Uterus (tissue), 4 donors: Measurements from ENCODE around the gene ACSBG1. TPM values are rescaled to one million over a fixed set of nuclear protein-coding genes. Genes with fewer than 3 reads are reported as not detected.

ENCODE experiments used
- DNase-seq, 2 donors: peaks; one replicate each; pipeline ENCODE4 v3.0.0-alpha.2; 2019 to 2020
- H3K27ac ChIP-seq, 2 donors: fragments of 200-600 bp; sonication (generic); 1 replicate in 1 of 2; 2 replicates in 1 of 2; pipeline ENCODE4 v1.5.1; 2016 to 2018
- H3K27me3 ChIP-seq, 2 donors: fragments of 200-600 bp; sonication (generic); one replicate each; pipeline ENCODE4 v1.5.1; 2018 to 2019; ENCODE audit warnings: control low read depth in 1 of 2
- H3K36me3 ChIP-seq, 2 donors: fragments of 200-600 bp; sonication (generic); one replicate each; pipeline ENCODE4 v1.5.1; 2019; ENCODE audit warnings: control low read depth in 1 of 2
- H3K4me1 ChIP-seq, 2 donors: fragments of 200-600 bp; sonication (generic); one replicate each; pipeline ENCODE4 v1.5.1; 2018 to 2019; ENCODE audit warnings: control low read depth in 1 of 2
- H3K4me3 ChIP-seq, 2 donors: fragments of 200-600 bp; sonication (generic); 1 replicate in 1 of 2; 2 replicates in 1 of 2; pipeline ENCODE4 v1.5.1; 2018 to 2019; ENCODE audit warnings: mild to moderate bottlenecking in 1 of 2
- H3K9me3 ChIP-seq, 2 donors: fragments of 200-600 bp; sonication (generic); one replicate each; pipeline ENCODE4 v1.5.1; 2019; ENCODE audit warnings: control low read depth in 1 of 2
- POLR2A ChIP-seq, 2 donors: fragments of 450-650 bp; IDR thresholded peaks; one replicate each; pipeline ENCODE4 v1.6.1; 2016; ENCODE audit warnings: antibody characterized with exemption in 2 of 2, mild to moderate bottlenecking in 1 of 2, moderate library complexity in 1 of 2
- intact Hi-C: fragments of 100-400 bp; cut with DNase I; formaldehyde crosslinking; loops from one replicate; pipeline ENCODE4 v1.15.1; 2023; ENCODE audit warnings: low total_unique reads
- total RNA-seq, 4 donors: library from RNA; depleted of rRNA in 3 of 4; stranded (reverse); fragments of >200 nt in 3 of 4; gene quantifications; one replicate each; pipeline versions ENCODE4 v1.1.0 to v1.2.4, GENCODE V29; 2014 to 2023
- TF ChIP-seq, protein P1 (sequence below), 4 experiments: fragments of 200-600 bp in 2 of 4; fragments of 450-650 bp in 2 of 4; sonication (generic) in 2 of 4; IDR thresholded peaks; one replicate each; pipeline ENCODE4 v1.5.1; 2016 to 2019; ENCODE audit warnings: antibody characterized with exemption in 4 of 4, mild to moderate bottlenecking in 2 of 4, moderate library complexity in 1 of 4
- donor health status: DM: yes; HTN: yes; CAD: no.

The ACSBG1 gene
- total RNA-seq, 4 donors from 2014 or later, result 3.5 TPM; not detected in 3

DNA sequence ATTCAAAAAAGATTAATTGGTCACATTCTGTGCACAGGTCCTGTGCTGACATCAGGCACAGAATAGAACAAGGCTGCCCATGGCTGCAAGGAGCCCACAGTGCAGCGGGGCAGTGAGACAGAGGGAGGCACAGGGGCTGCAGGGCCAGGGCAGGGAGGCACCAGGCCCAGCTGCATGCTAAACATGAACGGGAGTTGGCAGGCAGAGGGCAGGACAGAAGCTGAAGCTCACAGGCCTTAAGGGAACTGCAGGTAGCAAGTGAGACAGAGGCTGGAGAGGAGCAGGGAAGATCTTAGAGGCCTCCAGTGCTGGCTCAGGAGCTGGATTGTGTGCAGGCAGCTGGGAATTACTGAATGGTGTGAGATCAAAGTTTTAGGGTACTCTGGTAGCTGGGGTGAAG, 59.0 kb downstream of the ACSBG1 start:
- Histone ChIP-seq H3K36me3 (no peaks in the 10 kb centered on the region), H3K9me3 (no peaks in the 10 kb centered on the region), H3K27ac (no peak overlapping the region), H3K4me3 (no peak overlapping the region), H3K4me1 (no peaks in the 10 kb centered on the region), H3K27me3 (no peaks in the 10 kb centered on the region)
- no peak for DNase-seq
- intact Hi-C loops, result no loop called here
- no peak for TF ChIP-seq POLR2A (IDR thresholded peaks at IDR 0.05)

DNA sequence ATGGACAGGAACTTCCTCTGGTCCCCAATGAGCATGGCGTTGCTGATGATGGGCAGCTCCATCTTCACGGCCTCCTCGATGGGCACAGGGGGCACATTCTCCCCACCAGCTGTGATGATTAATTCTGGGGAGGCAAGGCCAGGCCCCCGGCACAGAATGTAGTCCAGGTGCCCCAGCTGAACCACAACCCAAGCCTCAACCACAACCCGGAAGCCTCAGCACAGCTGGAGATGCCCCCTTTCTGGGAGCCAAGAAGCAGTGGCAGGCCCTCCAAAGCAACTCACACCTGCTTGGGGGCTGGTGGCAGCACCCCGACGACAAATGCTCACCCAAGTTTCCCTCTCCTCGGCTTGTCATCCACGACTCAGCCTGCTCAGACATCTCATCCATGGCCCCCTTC, 60.0 kb downstream of the ACSBG1 start:
- DNase-seq, result no peak

DNA sequence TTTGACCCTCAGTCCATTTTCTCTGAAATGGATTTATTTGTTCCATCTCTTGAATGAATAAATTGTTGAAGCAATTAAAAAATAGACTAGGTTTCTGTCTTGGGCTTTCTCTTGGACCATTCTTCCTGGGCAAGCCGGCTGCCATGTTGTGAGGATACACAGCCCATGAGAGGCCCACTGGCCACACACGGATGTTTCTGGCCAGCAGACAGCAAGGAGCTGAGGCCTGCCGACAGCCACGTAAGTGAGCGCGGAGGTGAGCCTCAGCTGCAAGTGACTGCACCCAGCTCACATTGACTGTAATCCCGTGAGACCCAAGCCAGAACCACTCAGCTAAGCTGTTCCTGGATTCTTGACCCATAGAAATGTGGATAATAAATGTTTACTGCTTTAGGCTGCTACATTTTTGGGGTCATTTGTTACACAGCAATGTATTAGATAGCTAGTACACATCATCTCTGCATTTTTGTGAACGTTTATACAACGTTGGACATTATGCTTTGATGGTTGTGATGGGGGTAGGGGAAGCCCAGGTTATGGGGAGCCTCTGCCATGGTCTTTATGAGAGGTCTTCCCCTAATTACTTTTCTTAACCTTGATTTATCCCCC, 62.4 kb downstream of the ACSBG1 start:
- no peak overlapping the region for H3K4me3 ChIP-seq
- H3K27ac ChIP-seq, result no peak overlapping the region
- no peaks in the 10 kb centered on the region for H3K27me3 ChIP-seq
- intact Hi-C loops, result no loop called here
- TF ChIP-seq, protein P1, sequence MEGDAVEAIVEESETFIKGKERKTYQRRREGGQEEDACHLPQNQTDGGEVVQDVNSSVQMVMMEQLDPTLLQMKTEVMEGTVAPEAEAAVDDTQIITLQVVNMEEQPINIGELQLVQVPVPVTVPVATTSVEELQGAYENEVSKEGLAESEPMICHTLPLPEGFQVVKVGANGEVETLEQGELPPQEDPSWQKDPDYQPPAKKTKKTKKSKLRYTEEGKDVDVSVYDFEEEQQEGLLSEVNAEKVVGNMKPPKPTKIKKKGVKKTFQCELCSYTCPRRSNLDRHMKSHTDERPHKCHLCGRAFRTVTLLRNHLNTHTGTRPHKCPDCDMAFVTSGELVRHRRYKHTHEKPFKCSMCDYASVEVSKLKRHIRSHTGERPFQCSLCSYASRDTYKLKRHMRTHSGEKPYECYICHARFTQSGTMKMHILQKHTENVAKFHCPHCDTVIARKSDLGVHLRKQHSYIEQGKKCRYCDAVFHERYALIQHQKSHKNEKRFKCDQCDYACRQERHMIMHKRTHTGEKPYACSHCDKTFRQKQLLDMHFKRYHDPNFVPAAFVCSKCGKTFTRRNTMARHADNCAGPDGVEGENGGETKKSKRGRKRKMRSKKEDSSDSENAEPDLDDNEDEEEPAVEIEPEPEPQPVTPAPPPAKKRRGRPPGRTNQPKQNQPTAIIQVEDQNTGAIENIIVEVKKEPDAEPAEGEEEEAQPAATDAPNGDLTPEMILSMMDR (IDR thresholded peaks at IDR 0.05), result no peak
- TF ChIP-seq POLR2A (IDR thresholded peaks at IDR 0.05), result no peak
- H3K4me1 ChIP-seq, result no peaks in the 10 kb centered on the region
- H3K36me3 ChIP-seq, result no peaks in the 10 kb centered on the region
- DNase-seq, result no peak
- no peaks in the 10 kb centered on the region for H3K9me3 ChIP-seq

More for the DNA sequence above, 60.0 kb downstream of the ACSBG1 start:
- H3K9me3 ChIP-seq, result no peaks in the 10 kb centered on the region
- no peak overlapping the region for H3K4me3 ChIP-seq
- H3K27ac ChIP-seq, result no peak overlapping the region
- no peak for TF ChIP-seq POLR2A (IDR thresholded peaks at IDR 0.05)
- TF ChIP-seq, protein P1 (IDR thresholded peaks at IDR 0.05), result no peak
- intact Hi-C loops, result no loop called here
- H3K36me3 ChIP-seq, result no peaks in the 10 kb centered on the region
- no peaks in the 10 kb centered on the region for H3K4me1 ChIP-seq
- no peaks in the 10 kb centered on the region for H3K27me3 ChIP-seq

DNA sequence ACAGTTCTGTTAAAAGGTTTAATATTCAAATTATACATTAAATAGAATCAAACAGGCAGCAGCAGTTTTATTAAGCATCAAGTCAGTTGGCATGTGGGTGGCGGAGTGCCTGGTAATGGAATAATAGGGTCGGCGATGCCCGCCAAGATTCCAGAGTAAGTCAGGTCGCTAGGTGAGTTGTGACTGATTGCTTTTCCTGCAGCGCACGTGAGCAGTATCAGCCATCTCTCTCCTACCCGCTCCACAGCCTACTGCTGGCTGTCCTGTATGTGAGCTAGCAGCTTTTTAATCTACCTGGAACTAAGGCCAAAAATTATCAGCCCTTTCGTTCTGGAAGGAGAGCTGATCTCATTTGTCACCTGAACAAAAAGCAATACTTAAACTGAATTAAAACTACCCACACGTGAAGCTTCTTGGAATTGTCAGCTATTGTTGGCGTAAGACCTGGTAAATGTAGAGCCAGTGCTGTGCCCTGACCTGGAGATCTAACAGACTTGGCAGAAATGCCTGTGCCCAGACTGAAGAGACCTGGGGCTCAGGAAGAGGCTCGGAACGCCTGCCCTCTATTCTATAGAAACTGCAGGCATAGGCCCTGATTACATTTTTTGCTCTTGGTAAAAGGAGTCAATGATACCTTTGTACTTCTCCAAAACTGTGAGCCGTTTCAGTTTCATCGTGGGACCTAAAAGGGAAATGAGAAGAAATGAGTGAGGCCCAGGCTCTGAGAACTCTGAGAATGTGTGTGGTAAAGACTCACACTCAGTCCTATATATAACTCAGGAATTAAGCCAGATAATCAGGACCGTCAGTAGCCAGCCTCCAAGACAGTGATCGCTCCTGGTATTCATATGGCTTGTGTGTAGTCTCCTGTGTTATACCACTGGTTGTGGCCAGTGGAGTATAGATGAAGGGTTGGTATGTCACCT, 63.3 kb downstream of the ACSBG1 start:
- no peak for DNase-seq
- no peaks in the 10 kb centered on the region for H3K36me3 ChIP-seq
- no peaks in the 10 kb centered on the region for H3K4me1 ChIP-seq
- H3K9me3 ChIP-seq, result no peaks in the 10 kb centered on the region
- H3K4me3 ChIP-seq, result no peak overlapping the region
- H3K27me3 ChIP-seq, result no peaks in the 10 kb centered on the region
- intact Hi-C loops, result no loop called here
- no peak overlapping the region for H3K27ac ChIP-seq
- no peak for TF ChIP-seq POLR2A (IDR thresholded peaks at IDR 0.05)
- TF ChIP-seq, protein P1 (IDR thresholded peaks at IDR 0.05), result no peak

DNA sequence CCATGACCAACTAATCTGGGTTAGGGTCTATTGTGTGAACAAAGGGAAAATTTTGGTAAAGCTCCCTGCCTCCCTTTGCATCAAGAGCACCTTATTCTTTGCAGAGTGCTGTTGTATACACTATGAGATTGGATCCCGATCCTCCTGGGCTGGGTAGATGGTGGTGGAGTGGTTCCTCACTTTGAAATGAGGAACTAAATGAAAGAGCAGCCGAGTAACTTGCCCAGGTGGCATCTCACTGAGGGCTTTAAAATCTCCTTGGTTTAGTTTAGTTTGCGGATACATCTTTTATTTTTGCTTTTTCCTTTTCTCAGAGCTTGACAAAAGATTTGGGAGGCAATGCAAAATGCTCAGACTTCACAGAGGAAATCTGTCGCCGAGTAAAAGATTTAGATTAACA, 65.8 kb downstream of the ACSBG1 start:
- H3K36me3 ChIP-seq, result no peaks in the 10 kb centered on the region

More for the DNA sequence above, 65.8 kb downstream of the ACSBG1 start:
- no peak overlapping the region for H3K4me3 ChIP-seq
- no peak overlapping the region for H3K27ac ChIP-seq
- H3K9me3 ChIP-seq, result no peaks in the 10 kb centered on the region
- DNase-seq, result no peak
- H3K4me1 ChIP-seq, result no peaks in the 10 kb centered on the region
- no peaks in the 10 kb centered on the region for H3K27me3 ChIP-seq
- intact Hi-C loops, result no loop called here
- TF ChIP-seq, protein P1 (IDR thresholded peaks at IDR 0.05), result no peak
- TF ChIP-seq POLR2A (IDR thresholded peaks at IDR 0.05), result no peak
